Measurements from ENCODE around the gene PLBD1.

The PLBD1 gene

GRCh38 chr12:14578646-14579045, 11.0 kb upstream of the PLBD1 start:
- Mint-ChIP-seq H3K27ac (no peak overlapping the region), H3K27me3 (ENCODE audit: low read depth) (peaks cover 30% of the 10 kb centered on the region), H3K36me3 (ENCODE audit: low read depth) (no peaks in the 10 kb centered on the region), H3K4me1 (ENCODE audit: low read depth) (peaks cover 7% of the 10 kb centered on the region), H3K4me3 (no peak overlapping the region), H3K9me3 (no peaks in the 10 kb centered on the region)
- DNase-seq (ENCODE audit: low spot score), result no peak

- peaks cover 32% of the 10 kb centered on the region for H3K27me3 Mint-ChIP-seq (ENCODE audit: low read depth)
- no peaks in the 10 kb centered on the region for H3K36me3 Mint-ChIP-seq (ENCODE audit: low read depth)
- H3K4me1 Mint-ChIP-seq (ENCODE audit: low read depth), result peaks cover 7% of the 10 kb centered on the region
- H3K27ac Mint-ChIP-seq, result no peak overlapping the region
- H3K4me3 Mint-ChIP-seq, result no peak overlapping the region
- DNase-seq (ENCODE audit: low spot score), result no peak
- H3K9me3 Mint-ChIP-seq, result no peaks in the 10 kb centered on the region
These were observed 9.7 kb upstream of the PLBD1 start for GRCh38 chr12:14577344-14577743.

- peaks cover 35% of the 10 kb centered on the region for H3K27me3 Mint-ChIP-seq (ENCODE audit: low read depth)
- H3K9me3 Mint-ChIP-seq, result no peaks in the 10 kb centered on the region
- H3K4me3 Mint-ChIP-seq, result no peak overlapping the region
- H3K4me1 Mint-ChIP-seq (ENCODE audit: low read depth), result peaks cover 7% of the 10 kb centered on the region
- H3K27ac Mint-ChIP-seq, result no peak overlapping the region
- H3K36me3 Mint-ChIP-seq (ENCODE audit: low read depth), result no peaks in the 10 kb centered on the region
- no peak for DNase-seq (ENCODE audit: low spot score)
These were observed 9.2 kb upstream of the PLBD1 start for GRCh38 chr12:14576896-14577295.

GRCh38 chr12:14575585-14575984, 7.9 kb upstream of the PLBD1 start:
- no peaks in the 10 kb centered on the region for H3K36me3 Mint-ChIP-seq (ENCODE audit: low read depth)
- no peak for DNase-seq (ENCODE audit: low spot score)
- H3K27ac Mint-ChIP-seq, result no peak overlapping the region
- no peaks in the 10 kb centered on the region for H3K9me3 Mint-ChIP-seq
- no peak overlapping the region for H3K4me3 Mint-ChIP-seq
- peaks cover 7% of the 10 kb centered on the region for H3K4me1 Mint-ChIP-seq (ENCODE audit: low read depth)
- H3K27me3 Mint-ChIP-seq (ENCODE audit: low read depth), result peaks cover 38% of the 10 kb centered on the region

- H3K27me3 Mint-ChIP-seq (ENCODE audit: low read depth), result peaks cover 49% of the 10 kb centered on the region
These were observed 5.4 kb upstream of the PLBD1 start for GRCh38 chr12:14573118-14573517.

GRCh38 chr12:14572401-14572800, 4.7 kb upstream of the PLBD1 start:
- Mint-ChIP-seq H3K27me3 (ENCODE audit: low read depth) (peaks cover 51% of the 10 kb centered on the region), H3K36me3 (ENCODE audit: low read depth) (no peaks in the 10 kb centered on the region), H3K27ac (no peak overlapping the region), H3K4me1 (ENCODE audit: low read depth) (peaks cover 6% of the 10 kb centered on the region), H3K9me3 (no peaks in the 10 kb centered on the region), H3K4me3 (no peak overlapping the region)
- DNase-seq (ENCODE audit: low spot score), result no peak

More at GRCh38 chr12:14573118-14573517, 5.4 kb upstream of the PLBD1 start:
- no peaks in the 10 kb centered on the region for H3K36me3 Mint-ChIP-seq (ENCODE audit: low read depth)
- no peak overlapping the region for H3K27ac Mint-ChIP-seq
- H3K9me3 Mint-ChIP-seq, result no peaks in the 10 kb centered on the region
- DNase-seq (ENCODE audit: low spot score), result no peak
- H3K4me1 Mint-ChIP-seq (ENCODE audit: low read depth), result peaks cover 7% of the 10 kb centered on the region
- no peak overlapping the region for H3K4me3 Mint-ChIP-seq

GRCh38 chr12:14571779-14572178, 4.1 kb upstream of the PLBD1 start:
- Mint-ChIP-seq H3K9me3 (no peaks in the 10 kb centered on the region), H3K27me3 (ENCODE audit: low read depth) (peaks cover 49% of the 10 kb centered on the region)

GRCh38 chr12:14570231-14570630, 2.5 kb upstream of the PLBD1 start:
- no peak for DNase-seq (ENCODE audit: low spot score)
- Mint-ChIP-seq H3K36me3 (ENCODE audit: low read depth) (no peaks in the 10 kb centered on the region), H3K9me3 (no peaks in the 10 kb centered on the region), H3K4me3 (no peak overlapping the region), H3K27me3 (ENCODE audit: low read depth) (peaks cover 46% of the 10 kb centered on the region), H3K4me1 (ENCODE audit: low read depth) (peaks cover 1% of the 10 kb centered on the region), H3K27ac (no peak overlapping the region)

More at GRCh38 chr12:14571779-14572178, 4.1 kb upstream of the PLBD1 start:
- Mint-ChIP-seq H3K4me1 (ENCODE audit: low read depth) (peaks cover 1% of the 10 kb centered on the region), H3K36me3 (ENCODE audit: low read depth) (no peaks in the 10 kb centered on the region), H3K4me3 (no peak overlapping the region), H3K27ac (no peak overlapping the region)
- DNase-seq (ENCODE audit: low spot score), result no peak

- H3K36me3 Mint-ChIP-seq (ENCODE audit: low read depth), result no peaks in the 10 kb centered on the region
- H3K4me3 Mint-ChIP-seq, result no peak overlapping the region
- no peak overlapping the region for H3K27ac Mint-ChIP-seq
- H3K9me3 Mint-ChIP-seq, result no peaks in the 10 kb centered on the region
- H3K27me3 Mint-ChIP-seq (ENCODE audit: low read depth), result peaks cover 32% of the 10 kb centered on the region
- H3K4me1 Mint-ChIP-seq (ENCODE audit: low read depth), result peaks cover 1% of the 10 kb centered on the region
- no peak for DNase-seq (ENCODE audit: low spot score)
These were observed 3.2 kb downstream of the PLBD1 start for GRCh38 chr12:14564336-14564959.

- no peaks in the 10 kb centered on the region for H3K36me3 Mint-ChIP-seq (ENCODE audit: low read depth)
- no peaks in the 10 kb centered on the region for H3K9me3 Mint-ChIP-seq
- peaks cover 23% of the 10 kb centered on the region for H3K27me3 Mint-ChIP-seq (ENCODE audit: low read depth)
- peaks cover 1% of the 10 kb centered on the region for H3K4me1 Mint-ChIP-seq (ENCODE audit: low read depth)
- no peak overlapping the region for H3K27ac Mint-ChIP-seq
- H3K4me3 Mint-ChIP-seq, result no peak overlapping the region
- no peak for DNase-seq (ENCODE audit: low spot score)
These were observed 4.6 kb downstream of the PLBD1 start for GRCh38 chr12:14563046-14563445.

- Mint-ChIP-seq H3K27me3 (ENCODE audit: low read depth) (peaks cover 20% of the 10 kb centered on the region), H3K4me3 (no peak overlapping the region), H3K9me3 (no peaks in the 10 kb centered on the region), H3K27ac (no peak overlapping the region), H3K36me3 (ENCODE audit: low read depth) (no peaks in the 10 kb centered on the region), H3K4me1 (ENCODE audit: low read depth) (peaks cover 1% of the 10 kb centered on the region)
- DNase-seq (ENCODE audit: low spot score), result no peak
These were observed 5.4 kb downstream of the PLBD1 start for GRCh38 chr12:14562279-14562678.

GRCh38 chr12:14561677-14562238, 5.9 kb downstream of the PLBD1 start:
- Mint-ChIP-seq H3K4me3 (no peak overlapping the region), H3K9me3 (no peaks in the 10 kb centered on the region), H3K36me3 (ENCODE audit: low read depth) (no peaks in the 10 kb centered on the region), H3K27me3 (ENCODE audit: low read depth) (peaks cover 14% of the 10 kb centered on the region), H3K27ac (no peak overlapping the region), H3K4me1 (ENCODE audit: low read depth) (no peaks in the 10 kb centered on the region)
- DNase-seq (ENCODE audit: low spot score), result no peak

GRCh38 chr12:14560904-14561574, 6.6 kb downstream of the PLBD1 start:
- no peak overlapping the region for H3K4me3 Mint-ChIP-seq
- H3K27me3 Mint-ChIP-seq (ENCODE audit: low read depth), result peaks cover 12% of the 10 kb centered on the region
- H3K4me1 Mint-ChIP-seq (ENCODE audit: low read depth), result no peaks in the 10 kb centered on the region

GRCh38 chr12:14558473-14558959, 9.2 kb downstream of the PLBD1 start:
- Mint-ChIP-seq H3K4me1 (ENCODE audit: low read depth) (no peaks in the 10 kb centered on the region), H3K27me3 (ENCODE audit: low read depth) (no peaks in the 10 kb centered on the region), H3K36me3 (ENCODE audit: low read depth) (no peaks in the 10 kb centered on the region), H3K9me3 (no peaks in the 10 kb centered on the region), H3K4me3 (no peak overlapping the region), H3K27ac (no peak overlapping the region)
- no peak for DNase-seq (ENCODE audit: low spot score)

More at GRCh38 chr12:14560904-14561574, 6.6 kb downstream of the PLBD1 start:
- Mint-ChIP-seq H3K9me3 (no peaks in the 10 kb centered on the region), H3K36me3 (ENCODE audit: low read depth) (no peaks in the 10 kb centered on the region), H3K27ac (no peak overlapping the region)
- DNase-seq (ENCODE audit: low spot score), result no peak
